ENCODE results near the gene PCDHGA4.
"Not testable (repeated sequence)": the region's sequence is repeated elsewhere in the genome, so short reads cannot be mapped to it uniquely, and the experiment has no call there.

The PCDHGA4 gene

DNA sequence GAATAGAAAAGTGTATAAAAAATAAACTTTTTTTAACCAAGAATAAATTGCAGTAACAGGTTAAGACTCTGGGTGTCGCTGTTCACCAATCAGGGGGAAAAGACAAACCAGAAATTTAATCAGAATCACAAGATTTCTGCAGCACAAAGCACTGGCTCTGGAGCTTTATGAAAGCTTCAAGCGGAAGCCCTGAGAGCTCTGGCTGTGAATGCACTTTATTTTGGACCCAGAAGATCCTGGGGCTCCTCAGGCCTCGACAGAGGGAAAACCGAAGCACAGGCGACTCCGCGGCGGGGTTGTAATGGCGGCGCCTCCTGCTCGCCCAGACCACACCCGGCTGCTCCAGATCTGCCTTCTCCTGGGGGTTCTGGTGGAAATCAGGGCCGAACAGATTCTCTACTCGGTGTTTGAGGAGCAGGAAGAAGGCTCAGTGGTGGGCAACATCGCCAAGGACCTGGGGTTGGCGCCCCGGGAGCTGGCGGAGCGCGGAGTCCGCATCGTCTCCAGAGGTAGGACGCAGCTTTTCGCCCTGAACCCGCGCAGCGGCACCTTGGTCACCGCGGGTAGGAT is at the start of gene PCDHGA4:
PCDHGA4 (plus strand) TSS at position 122 of the 570 bp plus-strand sequence; CDS start at position 209, 87 bp downstream.
- TF ChIP-seq, protein P1, sequence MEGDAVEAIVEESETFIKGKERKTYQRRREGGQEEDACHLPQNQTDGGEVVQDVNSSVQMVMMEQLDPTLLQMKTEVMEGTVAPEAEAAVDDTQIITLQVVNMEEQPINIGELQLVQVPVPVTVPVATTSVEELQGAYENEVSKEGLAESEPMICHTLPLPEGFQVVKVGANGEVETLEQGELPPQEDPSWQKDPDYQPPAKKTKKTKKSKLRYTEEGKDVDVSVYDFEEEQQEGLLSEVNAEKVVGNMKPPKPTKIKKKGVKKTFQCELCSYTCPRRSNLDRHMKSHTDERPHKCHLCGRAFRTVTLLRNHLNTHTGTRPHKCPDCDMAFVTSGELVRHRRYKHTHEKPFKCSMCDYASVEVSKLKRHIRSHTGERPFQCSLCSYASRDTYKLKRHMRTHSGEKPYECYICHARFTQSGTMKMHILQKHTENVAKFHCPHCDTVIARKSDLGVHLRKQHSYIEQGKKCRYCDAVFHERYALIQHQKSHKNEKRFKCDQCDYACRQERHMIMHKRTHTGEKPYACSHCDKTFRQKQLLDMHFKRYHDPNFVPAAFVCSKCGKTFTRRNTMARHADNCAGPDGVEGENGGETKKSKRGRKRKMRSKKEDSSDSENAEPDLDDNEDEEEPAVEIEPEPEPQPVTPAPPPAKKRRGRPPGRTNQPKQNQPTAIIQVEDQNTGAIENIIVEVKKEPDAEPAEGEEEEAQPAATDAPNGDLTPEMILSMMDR (IDR thresholded peaks at IDR 0.05; ENCODE audit: insufficient read depth, missing control alignments): no peak
- FAIRE-seq (no peak), DNase-seq (ENCODE audit: insufficient read length, low spot score) (no peak)

DNA sequence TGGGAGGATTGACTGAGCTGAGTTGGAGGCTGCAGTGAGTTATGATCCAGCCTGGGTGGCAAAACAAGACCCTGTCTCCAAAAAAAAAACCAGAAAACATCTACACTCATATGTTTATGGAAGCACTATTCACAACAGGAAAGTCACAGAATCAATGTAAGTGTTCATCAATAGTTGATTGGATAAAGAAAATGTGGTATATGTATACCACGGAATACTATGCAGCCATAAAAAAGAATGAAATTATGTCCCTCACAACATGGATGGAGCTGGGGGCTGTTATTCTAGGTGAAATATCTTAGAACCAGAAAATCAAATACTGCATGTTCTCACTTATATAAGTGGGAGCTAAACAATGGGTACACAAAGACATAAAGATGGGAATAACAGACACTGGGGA is 48.2 kb upstream of the PCDHGA4 start:
- TF ChIP-seq, protein P1 (IDR thresholded peaks at IDR 0.05; ENCODE audit: insufficient read depth, missing control alignments): no peak
- no peak for DNase-seq (ENCODE audit: insufficient read length, low spot score)
- no peak for FAIRE-seq

DNA sequence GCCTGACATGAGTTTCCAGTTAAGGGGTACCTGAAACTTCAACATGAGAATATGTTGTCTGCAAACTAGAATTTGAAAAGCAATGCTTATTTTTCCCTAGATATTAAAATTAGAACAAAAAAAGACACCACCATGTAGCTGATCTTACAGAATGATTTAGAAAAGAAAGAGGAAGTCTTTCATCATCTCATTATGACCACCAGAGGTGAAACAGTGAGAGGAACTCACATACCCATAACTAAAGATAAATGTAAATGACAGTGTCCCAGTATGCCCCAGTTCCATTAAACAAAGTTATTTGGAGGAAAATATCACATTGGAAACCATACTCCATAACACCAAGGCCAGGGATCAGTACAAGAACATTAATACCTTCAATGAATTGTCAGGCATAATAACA is 41.1 kb upstream of the PCDHGA4 start:
- DNase-seq (ENCODE audit: insufficient read length, low spot score): no peak
- TF ChIP-seq, protein P1 (IDR thresholded peaks at IDR 0.05; ENCODE audit: insufficient read depth, missing control alignments): no peak
- FAIRE-seq: no peak

DNA sequence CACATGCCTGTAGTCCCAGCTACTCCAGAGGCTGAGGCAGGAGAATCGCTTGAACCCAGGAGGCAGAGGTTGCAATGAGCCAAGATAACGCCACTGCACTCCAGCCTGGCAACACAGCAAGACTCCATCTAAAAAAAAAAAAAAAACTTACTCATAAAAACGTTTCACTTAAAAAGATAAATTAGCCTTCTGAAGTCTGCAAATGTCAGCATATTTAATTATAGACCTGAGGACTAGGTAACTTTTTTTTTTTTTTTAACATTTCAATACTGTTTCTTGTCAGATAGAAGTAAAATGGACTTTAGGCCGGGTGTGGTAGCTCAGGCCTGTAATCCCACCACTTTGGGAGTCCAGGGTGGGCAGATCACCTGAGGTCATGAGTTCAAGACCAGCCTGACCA is 37.9 kb upstream of the PCDHGA4 start:
- not testable (repeated sequence) for FAIRE-seq; DNase-seq (ENCODE audit: insufficient read length, low spot score)

DNA sequence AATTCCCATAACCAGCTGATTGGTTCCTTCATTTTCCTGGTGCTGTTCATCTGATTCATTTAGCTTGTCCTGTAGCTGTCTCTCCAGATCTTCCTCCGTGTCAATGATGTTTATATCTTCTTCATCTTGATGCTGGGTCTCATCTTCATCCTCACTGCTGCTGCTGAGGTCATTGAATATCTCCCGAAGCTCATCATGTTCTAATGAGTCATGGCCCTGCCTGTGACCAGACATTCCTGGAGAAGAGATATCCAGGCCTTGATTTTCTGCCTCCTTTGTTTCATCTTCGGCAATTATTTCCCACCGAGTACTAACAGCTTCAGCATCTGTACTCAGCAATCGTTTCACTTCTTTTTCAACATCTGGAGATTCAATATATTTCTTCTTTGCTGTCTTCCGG is 35.6 kb upstream of the PCDHGA4 start:
- TF ChIP-seq, protein P1 (IDR thresholded peaks at IDR 0.05; ENCODE audit: insufficient read depth, missing control alignments): no peak
- FAIRE-seq (no peak), DNase-seq (ENCODE audit: insufficient read length, low spot score) (no peak)

DNA sequence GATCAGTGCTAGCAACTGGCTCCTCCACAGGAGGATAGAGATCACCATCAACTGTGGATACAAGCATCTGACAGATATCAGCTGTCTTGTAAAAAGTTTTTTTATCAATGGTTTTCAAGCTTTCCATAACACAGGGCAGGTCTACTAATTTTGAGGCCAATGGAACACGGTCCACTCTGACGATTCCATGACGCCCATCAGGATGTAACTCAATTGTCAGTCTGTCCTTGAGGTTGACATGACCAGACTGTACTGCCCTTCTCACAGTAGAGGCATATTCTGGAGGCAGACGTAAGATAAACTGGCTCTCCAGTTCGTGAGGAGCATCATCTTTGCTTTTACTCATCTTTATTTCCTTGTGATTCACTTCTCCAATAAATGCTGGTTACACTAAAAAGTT is 35.1 kb upstream of the PCDHGA4 start:
- FAIRE-seq: no peak
- DNase-seq (ENCODE audit: insufficient read length, low spot score): no peak

DNA sequence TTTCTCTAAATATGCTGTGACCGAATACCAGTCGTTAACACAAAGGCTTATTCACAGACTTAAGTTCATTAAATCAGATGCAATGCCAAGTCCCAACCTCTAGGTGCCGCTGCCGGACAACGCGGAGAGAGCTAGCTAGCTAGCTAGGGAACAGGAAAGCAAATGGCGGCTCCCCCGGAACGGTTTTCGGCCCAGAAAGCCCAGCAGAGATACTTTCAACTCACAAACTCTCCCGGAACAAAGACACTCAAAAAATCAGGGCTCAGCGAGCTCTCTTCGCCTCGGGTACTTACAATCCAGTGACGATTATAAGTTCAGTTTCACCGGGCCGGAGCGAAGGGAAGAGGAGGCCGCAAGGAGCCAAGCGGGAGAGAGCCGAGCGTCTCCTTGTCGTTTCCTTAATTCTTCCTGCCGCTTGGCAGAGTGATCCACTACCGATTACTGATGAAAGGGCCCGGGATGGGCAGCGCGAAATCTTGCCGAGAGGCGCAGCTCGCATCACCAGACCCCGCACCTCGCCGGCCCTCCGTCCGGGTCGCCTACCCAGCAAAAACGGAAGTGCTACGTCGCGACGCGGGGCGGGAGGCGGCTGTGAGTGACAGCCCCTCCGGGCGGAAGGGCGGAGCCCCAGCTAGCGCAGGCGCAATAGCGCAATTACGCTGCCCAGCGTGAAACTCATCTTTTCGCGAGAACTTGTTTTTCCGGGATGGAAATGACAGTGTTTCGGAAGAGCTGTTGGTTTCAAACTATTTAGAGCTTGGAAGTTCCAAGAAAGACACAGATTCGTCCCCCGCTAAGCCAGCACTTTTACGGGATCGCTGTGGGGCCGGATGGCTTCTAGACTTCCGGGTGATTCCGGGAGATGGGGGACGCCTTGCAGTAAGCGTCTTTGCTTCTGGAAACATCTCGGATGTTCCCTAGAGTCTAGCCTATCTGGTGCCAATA is 34.3 kb upstream of the PCDHGA4 start, which contains the start of gene TAF7:
TAF7 (minus strand) TSS at position 560 of the 945 bp plus-strand sequence. CDS start 740 bp downstream, outside the sequence.
- FAIRE-seq (no peak), DNase-seq (ENCODE audit: insufficient read length, low spot score) (no peak)
- TF ChIP-seq, protein P1 (IDR thresholded peaks at IDR 0.05; ENCODE audit: insufficient read depth, missing control alignments): peak; percentile 86

More for the DNA sequence above, 35.1 kb upstream of the PCDHGA4 start:
- TF ChIP-seq, protein P1 (IDR thresholded peaks at IDR 0.05; ENCODE audit: insufficient read depth, missing control alignments): no peak
